ENCODE results near the gene CSTPP1.
"Not testable (repeated sequence)": the region's sequence is repeated elsewhere in the genome, so short reads cannot be mapped to it uniquely, and the experiment has no call there.

CSTPP1 gene

DNA sequence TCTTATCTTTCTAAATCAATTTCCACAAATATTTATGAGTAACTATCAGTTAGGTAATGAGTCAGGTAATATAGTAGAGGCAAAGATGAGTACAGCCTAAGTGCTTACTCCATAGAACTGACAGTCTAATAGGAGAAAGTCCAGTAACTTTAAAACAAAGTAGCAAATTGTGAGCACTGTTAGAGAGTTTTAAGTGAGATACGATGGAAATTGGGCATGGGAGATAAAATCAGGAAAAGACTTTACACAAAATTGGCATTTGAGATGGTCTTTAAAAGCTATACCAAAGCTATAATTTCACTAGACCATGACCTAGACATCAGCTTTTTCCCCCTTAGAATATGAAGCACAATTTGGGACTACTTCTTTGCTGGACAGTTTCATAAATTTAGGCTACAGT, 113.7 kb downstream of the CSTPP1 start:
- no peak for DNase-seq (ENCODE audit: low spot score)

DNA sequence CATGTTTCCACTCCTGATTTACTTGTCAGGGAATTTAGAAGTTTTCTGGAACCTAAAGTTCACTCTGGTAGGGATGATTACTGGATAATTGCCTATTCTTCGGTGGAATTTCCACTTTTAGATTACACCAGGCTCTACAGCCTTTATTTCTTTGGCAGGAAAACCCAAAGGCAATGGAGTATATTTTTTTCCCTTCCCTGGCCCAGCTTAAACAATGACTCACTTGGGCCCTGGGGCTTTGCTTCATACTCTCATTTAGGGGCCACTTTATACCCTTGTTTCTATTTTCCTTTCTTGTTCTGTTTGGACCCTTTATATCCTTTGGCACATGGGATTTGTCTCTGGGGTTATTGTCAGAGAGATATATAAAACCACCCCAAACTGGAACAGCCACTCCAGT, 114.7 kb downstream of the CSTPP1 start:
- no peak for DNase-seq (ENCODE audit: low spot score)

- no peak for DNase-seq (ENCODE audit: low spot score)
These were observed 115.6 kb downstream of the CSTPP1 start for GRCh38 chr11:47052165-47052564.

DNA sequence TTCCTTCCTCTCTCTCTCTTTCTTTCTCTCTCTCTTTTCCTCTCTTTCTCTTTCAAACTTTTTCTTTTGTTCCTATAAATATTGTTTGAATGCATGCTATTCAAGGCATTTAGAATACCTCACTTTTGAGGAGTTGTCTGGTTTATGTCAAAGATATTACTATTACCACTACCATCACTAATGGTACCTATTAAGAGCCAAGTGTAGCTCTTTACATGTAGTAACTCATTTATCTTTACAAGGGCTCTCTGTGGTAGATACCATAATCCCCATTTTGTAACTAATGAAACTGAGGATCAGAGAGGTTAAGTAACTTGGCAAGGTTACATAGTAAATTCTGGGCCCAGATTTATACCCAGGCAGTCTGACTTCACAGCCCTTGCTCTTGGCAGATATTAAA, 116.0 kb downstream of the CSTPP1 start:
- DNase-seq (ENCODE audit: low spot score): no peak

DNA sequence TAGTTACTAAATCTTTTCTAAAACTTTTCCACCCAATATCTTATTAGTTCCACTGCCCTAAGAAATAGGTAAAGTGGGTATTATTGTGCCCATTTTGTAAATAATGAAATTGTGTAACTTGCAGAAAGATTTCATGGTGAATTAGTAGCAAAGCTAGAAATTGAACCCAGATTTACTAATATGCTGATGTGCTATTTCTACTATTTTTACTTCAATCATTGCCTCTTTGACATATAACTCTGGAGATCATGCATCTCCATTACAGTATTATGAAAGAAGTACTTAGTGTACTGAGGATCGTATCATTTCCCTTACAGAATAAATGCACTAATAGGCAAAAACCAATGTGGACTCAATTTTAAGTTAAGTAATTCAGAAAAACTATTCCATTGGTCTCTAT, 119.0 kb downstream of the CSTPP1 start:
- DNase-seq (ENCODE audit: low spot score): no peak

DNA sequence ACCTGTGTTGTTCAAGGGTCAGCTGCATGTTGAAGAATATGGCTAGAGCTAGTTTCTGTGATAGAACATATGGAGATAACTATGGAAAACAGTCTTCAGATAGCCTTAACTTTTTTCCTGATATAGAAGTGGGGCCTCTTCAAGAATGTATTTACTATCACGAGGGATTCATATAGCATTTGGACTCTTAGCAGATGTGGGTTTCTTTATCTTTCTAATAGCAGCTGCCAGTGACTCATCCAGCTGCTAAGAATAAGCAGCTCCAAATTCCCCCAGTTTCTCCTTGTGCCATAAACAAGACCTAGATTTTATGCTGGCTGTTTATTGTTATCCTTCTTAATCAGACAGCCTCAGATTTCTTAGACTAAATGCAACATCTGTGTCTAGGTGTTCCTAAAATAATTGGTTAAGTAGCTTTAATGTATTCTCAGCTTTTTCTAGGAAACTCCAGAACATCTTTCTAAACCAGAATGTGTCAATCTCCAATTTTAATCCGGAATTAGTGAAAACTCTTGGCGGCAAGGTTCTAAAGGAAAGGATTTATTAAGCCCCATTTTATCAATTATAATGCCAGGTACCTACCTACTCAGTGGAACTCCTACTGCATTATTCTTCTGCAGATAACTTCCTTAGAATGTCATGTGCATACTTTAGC, 119.8 kb downstream of the CSTPP1 start:
- no peak for DNase-seq (ENCODE audit: low spot score)

GRCh38 chr11:47057365-47057764, 120.8 kb downstream of the CSTPP1 start:
- no peak for DNase-seq (ENCODE audit: low spot score)

DNA sequence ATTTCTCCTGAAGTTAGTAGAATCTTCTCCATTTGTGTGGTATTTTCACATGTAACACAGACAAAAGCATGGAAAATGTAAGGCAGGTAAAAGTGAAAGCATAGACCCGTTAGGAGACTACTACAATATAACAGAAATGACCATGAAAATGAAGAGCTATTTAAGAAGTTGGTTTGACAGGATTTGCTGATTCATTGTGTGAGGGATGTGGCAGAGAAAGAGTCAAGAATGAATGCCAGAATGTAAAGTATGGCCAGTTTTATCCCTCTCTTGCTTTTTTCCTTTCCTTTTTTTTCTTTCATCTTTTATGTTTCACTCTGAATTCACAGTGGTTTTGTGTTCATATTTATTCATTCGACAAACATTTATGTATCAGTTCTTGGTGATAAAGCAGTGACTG, 124.2 kb downstream of the CSTPP1 start:
- no peak for DNase-seq (ENCODE audit: low spot score)

- no peak for DNase-seq (ENCODE audit: low spot score)
These were observed 125.0 kb downstream of the CSTPP1 start for GRCh38 chr11:47061429-47062178.

- no peak for DNase-seq (ENCODE audit: low spot score)
These were observed 126.2 kb downstream of the CSTPP1 start for GRCh38 chr11:47062736-47063135.

DNA sequence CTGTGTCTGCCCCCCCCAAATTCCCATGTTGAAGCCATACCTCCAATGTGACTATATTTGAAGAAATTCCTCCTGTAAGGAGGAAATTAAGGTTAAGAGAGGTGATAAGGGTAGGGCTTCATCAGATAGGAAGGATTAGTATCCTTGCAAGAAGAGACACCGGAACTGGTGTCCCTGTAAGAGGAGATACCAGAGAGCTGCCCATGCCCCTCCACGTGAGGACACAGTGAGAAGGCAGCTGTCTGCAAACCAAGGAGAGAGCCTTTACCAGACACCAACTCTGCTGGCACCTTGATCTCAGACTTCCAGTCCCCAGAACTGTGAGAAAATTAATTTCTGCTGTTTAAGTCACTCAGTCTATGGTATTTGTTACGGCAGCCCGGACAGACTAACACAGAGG, 130.8 kb downstream of the CSTPP1 start:
- DNase-seq (ENCODE audit: low spot score): no peak

DNA sequence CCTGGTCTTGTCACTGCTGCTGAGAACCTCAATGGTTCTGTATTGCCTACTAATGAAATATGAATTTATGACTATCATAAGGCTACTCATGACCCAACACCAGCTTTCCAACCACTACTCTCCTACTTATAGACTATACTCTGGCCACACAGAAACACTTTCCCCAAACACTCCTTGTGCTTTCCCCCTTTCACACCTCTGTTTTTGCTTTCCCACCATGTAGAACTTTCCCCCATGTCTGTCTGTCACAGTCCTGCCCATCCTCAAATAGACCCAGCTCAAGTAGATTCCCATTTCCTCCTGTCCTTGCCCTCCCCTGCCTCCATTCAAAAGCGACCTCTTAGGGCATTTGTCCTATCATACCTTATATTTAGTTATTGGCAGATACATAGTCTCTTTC, 134.2 kb downstream of the CSTPP1 start:
- DNase-seq (ENCODE audit: low spot score): no peak

GRCh38 chr11:47071341-47071740, 134.8 kb downstream of the CSTPP1 start:
- DNase-seq (ENCODE audit: low spot score): no peak

DNA sequence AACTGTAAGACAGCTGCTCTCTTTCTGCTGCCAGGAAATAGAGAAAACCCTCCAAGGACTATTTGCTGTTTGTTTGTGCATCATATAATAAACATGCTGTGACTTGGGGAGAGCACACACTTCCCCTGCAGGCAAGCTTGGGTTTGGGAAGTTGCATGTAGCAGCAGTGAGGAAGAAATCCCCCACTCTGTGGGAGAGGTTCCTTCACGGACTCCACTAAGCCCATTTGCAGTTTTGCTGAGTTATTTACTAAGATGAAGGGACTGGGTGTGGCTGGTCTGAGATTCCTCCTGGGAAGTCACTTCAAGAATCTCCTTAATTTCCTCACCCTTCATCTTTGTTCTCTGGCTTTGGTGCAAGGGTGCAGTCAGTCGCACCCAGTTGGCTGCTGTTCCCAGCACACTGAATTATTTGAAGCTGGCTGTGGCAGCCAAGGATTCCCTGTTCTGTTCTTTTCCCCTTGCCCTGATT, 135.3 kb downstream of the CSTPP1 start:
- no peak for DNase-seq (ENCODE audit: low spot score)

DNA sequence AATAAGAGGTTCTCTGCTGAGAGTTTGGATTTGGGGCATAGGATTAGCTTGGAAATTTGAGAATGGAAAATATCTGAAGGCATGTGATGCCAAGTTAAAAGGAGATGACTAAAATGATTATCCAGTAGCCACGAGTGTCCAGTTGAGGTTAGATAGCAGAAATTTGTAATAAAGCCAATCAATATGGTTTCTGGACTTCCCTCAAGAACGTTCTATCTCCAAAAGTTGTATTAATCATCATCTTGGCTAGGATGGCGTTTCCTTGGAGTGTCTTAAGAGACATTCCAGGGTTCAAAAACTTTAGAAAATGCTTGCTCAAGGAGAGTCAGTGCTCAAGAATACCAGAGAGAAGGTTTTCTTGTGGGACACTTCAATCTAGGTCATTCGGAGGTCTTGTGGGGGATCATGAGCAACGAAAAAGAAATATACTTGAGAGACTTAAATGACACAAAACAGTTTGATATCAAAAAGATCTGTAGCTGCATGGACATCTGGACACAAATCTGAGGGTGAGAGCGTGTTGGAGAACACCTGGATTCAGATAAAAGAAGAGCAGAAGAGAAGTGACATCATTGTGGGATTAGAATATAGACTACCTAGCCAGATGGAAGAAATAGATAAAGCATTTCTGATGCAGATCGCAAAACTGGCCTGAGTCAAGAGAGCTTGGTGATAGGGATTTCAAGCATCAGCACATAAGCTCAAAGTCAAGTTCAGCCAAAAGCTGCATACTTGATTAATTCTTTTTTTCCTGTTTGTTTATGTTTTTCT, 142.4 kb downstream of the CSTPP1 start:
- DNase-seq (ENCODE audit: low spot score): no peak

DNA sequence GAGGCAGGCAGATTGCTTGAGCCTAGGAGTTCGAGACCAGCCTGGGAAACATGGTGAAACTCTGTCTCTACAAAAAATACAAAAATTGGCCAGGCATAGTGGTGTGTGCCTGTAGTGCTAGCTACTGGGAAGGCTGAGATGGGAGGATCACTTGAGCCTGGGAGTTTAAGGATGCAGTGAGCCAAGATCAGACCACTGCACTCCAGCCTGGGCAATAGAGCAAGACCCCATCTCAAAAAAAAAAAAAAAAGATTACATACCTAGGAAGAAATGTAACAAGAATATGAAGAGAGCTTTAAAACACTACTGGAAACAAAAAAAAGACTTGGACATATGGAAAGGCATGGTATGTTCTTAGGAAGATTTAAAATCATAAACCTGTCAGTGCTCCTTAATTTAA, 144.2 kb downstream of the CSTPP1 start:
- not testable (repeated sequence) for DNase-seq (ENCODE audit: low spot score)

GRCh38 chr11:47083913-47084312, 147.4 kb downstream of the CSTPP1 start:
- no peak for DNase-seq (ENCODE audit: low spot score)

- DNase-seq (ENCODE audit: low spot score): no peak
These were observed 151.2 kb downstream of the CSTPP1 start for GRCh38 chr11:47087801-47088200.

GRCh38 chr11:47093541-47093940, 157.0 kb downstream of the CSTPP1 start:
- no peak for DNase-seq (ENCODE audit: low spot score)

- not testable (repeated sequence) for DNase-seq (ENCODE audit: low spot score)
These were observed 160.3 kb downstream of the CSTPP1 start for GRCh38 chr11:47096871-47097270.

- DNase-seq (ENCODE audit: low spot score): not testable (repeated sequence)
These were observed 161.7 kb downstream of the CSTPP1 start for GRCh38 chr11:47098223-47098622.

DNA sequence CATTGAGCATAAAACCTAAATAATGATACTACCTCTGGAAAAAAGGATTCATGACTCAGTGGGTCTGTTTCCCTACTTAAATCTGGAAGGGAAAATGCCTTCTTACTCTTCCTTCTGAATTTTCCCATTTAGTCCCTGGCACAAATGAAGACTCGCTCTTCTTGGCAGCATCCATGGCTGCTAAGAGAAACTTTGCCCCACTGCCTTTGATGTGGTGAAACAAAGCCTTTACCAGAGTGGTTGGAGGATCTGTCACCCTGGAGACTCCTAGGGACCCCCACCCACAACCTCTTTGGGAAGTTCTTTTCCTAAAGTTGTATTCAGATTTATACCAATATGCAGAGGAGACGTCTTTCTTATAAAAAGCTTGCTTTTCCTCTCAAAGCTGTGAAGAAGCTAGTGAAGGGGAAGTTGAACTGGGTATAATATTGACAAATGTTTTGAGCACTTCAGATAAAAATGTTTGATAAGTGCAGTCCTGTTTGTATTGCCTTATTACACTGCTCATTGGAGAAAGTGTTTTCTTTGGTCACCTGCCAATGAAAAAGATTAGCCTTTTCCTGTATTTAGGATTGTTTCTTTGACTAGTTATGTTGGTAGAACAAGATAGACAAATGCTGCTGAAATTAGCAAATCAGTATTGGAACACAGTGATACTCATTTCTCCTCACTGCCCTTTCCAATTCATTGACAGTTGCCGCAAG, 162.8 kb downstream of the CSTPP1 start:
- DNase-seq (ENCODE audit: low spot score): no peak

All from LoVo (cell line).